ENCODE measurements around the gene HSPA14. TPM values are rescaled to one million over a fixed set of nuclear protein-coding genes. Genes with fewer than 3 reads are reported as not detected.

HSPA14 gene
- total and polyA plus RNA-seq, 2 of the 8 experiments (the other 6 are each of a cell fraction or from before 2014, with no cell fraction given), result 20.5 to 36.4 TPM

GRCh38 chr10:14859043-14859442 is 20.9 kb downstream of the HSPA14 start:
- Histone ChIP-seq H3K27me3 (replicated peaks in 1 of 4; ENCODE audit: control insufficient read depth in 3 of 4, extremely low read depth in 1 of 4, insufficient read depth in 3 of 4, low read length in 3 of 4) (no peaks in the 10 kb centered on the region), H4K20me1 (replicated peaks in 1 of 2; ENCODE audit: control insufficient read depth in 1 of 2, insufficient read depth in 2 of 2, low read length in 2 of 2) (peaks cover 0 to 3% of the 10 kb centered on the region in 2 experiments), H3K4ac (replicated peaks; ENCODE audit: insufficient read length, low read depth, low read length) (no peak overlapping the region), H2BK12ac (ENCODE audit: low read depth, low read length) (no peak overlapping the region), H3K9me3 (ENCODE audit: insufficient read depth in 2 of 2, low read depth in 1 of 2, low read length in 1 of 2) (no peaks in the 10 kb centered on the region), H3K4me2 (ENCODE audit: insufficient read depth in 1 of 2, low read depth in 2 of 2, low read length in 2 of 2) (no peak overlapping the region), H2BK5ac (ENCODE audit: low read depth, low read length) (no peak overlapping the region), H4K91ac (replicated peaks; ENCODE audit: insufficient read length, low read length) (no peak overlapping the region), H3K14ac (ENCODE audit: insufficient read length) (no peak overlapping the region), H3K4me1 (replicated peaks in 1 of 4; ENCODE audit: control insufficient read depth in 3 of 4, insufficient read depth in 4 of 4, low read length in 3 of 4) (no peaks in the 10 kb centered on the region), H2BK15ac (ENCODE audit: low read length) (no peak overlapping the region), H4K8ac (ENCODE audit: extremely low read depth, insufficient read depth, low read length) (no peak overlapping the region), H3K56ac (replicated peaks; ENCODE audit: insufficient read length, low read depth, low read length) (no peak overlapping the region), H3K79me1 (ENCODE audit: low read depth, low read length) (no peaks in the 10 kb centered on the region), H3K18ac (ENCODE audit: extremely low read depth, low read length) (no peak overlapping the region), H3K36me3 (ENCODE audit: control insufficient read depth in 2 of 4, insufficient read depth in 4 of 4, low read length in 3 of 4) (peaks cover 0 to 31% (median 6%) of the 10 kb centered on the region in 4 experiments; a peak in 5 of 8 replicates), H3K9ac (replicated peaks in 1 of 4; ENCODE audit: extremely low read depth in 1 of 4, low read depth in 3 of 4, low read length in 3 of 4) (no peak overlapping the region), H3K4me3 (ENCODE audit: extremely low read depth in 1 of 4, insufficient read depth in 2 of 4, low read depth in 3 of 4, low read length in 4 of 4) (no peak overlapping the region), H3K27ac (ENCODE audit: low read depth, low read length) (no peak overlapping the region), H4K5ac (ENCODE audit: insufficient read length, low read depth, low read length) (no peak overlapping the region), H3K23ac (ENCODE audit: insufficient read length) (no peak overlapping the region), H2AK5ac (ENCODE audit: low read depth, low read length) (no peak overlapping the region), H3K23me2 (ENCODE audit: low read depth, low read length) (no peaks in the 10 kb centered on the region), H2AFZ (ENCODE audit: low read length) (no peak overlapping the region), H3K79me2 (ENCODE audit: control insufficient read depth in 1 of 2, insufficient read depth in 2 of 2, low read length in 2 of 2) (no peaks in the 10 kb centered on the region), H2BK120ac (replicated peaks; ENCODE audit: low read depth, low read length) (no peak overlapping the region), H2BK20ac (ENCODE audit: low read length) (no peak overlapping the region)
- DNase-seq (ENCODE audit: low read depth in 1 of 2, low spot score in 2 of 2), result no peak
- no peak for TF ChIP-seq RBBP5 (IDR thresholded peaks at IDR 0.05; ENCODE audit: borderline replicate concordance, low read depth, low read length)
- no peak for TF ChIP-seq KDM5A (IDR thresholded peaks at IDR 0.05; ENCODE audit: low read length)
- TF ChIP-seq SIRT6 (IDR thresholded peaks at IDR 0.05; ENCODE audit: low read length), result no peak
- no peak for TF ChIP-seq MAFK (IDR thresholded peaks at IDR 0.05; ENCODE audit: low read depth, low read length)
- TF ChIP-seq TCF12 (IDR thresholded peaks at IDR 0.05; ENCODE audit: low read depth, low read length), result no peak
- no peak for TF ChIP-seq RAD21 (IDR thresholded peaks at IDR 0.05 in 1 of 2, conservative IDR thresholded peaks at IDR 0.05 in 1 of 2; ENCODE audit: low read depth in 2 of 2, low read length in 2 of 2)
- no peak for TF ChIP-seq EZH2 (IDR thresholded peaks at IDR 0.05; ENCODE audit: low read depth, low read length, severe bottlenecking)
- TF ChIP-seq SRF (IDR thresholded peaks at IDR 0.05; ENCODE audit: low read depth, low read length), result no peak
- no peak for TF ChIP-seq CEBPB (IDR thresholded peaks at IDR 0.05; ENCODE audit: low read depth, low read length)
- CTCF ChIA-PET (ENCODE audit: partially characterized antibody), result interaction anchor here (1.0 to 1.3 kb wide), 5 partner anchors 10 to 311 kb away, joined by 3 to 4 read pairs (median 3); no protein-coding TSS in a partner anchor
- WGBS, 2 experiments (ENCODE audit: extremely low coverage in 1 of 2, insufficient coverage in 1 of 2, insufficient read length in 1 of 2, insufficient replicate concordance in 2 of 2, low coverage in 1 of 2, low lambda C conversion rate in 2 of 2, missing lambda C conversion rate in 1 of 2), result 79% methylated on average over 5 of the region's 5 CpGs; no CpG with 5 or more reads in 1 of the 2 experiments
- no peak for FAIRE-seq
- POLR2A ChIA-PET (ENCODE audit: partially characterized antibody), result interaction anchor here (1.3 kb wide), 1 partner anchor 240 kb away, joined by 3 read pairs; no protein-coding TSS in a partner anchor

Measured in H1 (cell line).